ENCODE results near the gene ZCCHC24.

GRCh38 chr10:79403441-79404230 is 41.8 kb downstream of the ZCCHC24 start:
- TF ChIP-seq CTCF (IDR thresholded peaks at IDR 0.05), result no peak
- TF ChIP-seq POLR2A (IDR thresholded peaks at IDR 0.05), result no peak
- no peak for TF ChIP-seq EP300 (IDR thresholded peaks at IDR 0.05; ENCODE audit: low read depth)
